GM21526 (cell line): Measurements from ENCODE around the gene NOD1.

Experiments
- ATAC-seq: cut with Tn5 transposase; IDR thresholded peaks from one replicate; pipeline ENCODE4 v1.9.1; 2021; ENCODE audit warnings: moderate library complexity; ENCODE audit not compliant: unreplicated experiment, low FRiP score

Gene NOD1

DNA sequence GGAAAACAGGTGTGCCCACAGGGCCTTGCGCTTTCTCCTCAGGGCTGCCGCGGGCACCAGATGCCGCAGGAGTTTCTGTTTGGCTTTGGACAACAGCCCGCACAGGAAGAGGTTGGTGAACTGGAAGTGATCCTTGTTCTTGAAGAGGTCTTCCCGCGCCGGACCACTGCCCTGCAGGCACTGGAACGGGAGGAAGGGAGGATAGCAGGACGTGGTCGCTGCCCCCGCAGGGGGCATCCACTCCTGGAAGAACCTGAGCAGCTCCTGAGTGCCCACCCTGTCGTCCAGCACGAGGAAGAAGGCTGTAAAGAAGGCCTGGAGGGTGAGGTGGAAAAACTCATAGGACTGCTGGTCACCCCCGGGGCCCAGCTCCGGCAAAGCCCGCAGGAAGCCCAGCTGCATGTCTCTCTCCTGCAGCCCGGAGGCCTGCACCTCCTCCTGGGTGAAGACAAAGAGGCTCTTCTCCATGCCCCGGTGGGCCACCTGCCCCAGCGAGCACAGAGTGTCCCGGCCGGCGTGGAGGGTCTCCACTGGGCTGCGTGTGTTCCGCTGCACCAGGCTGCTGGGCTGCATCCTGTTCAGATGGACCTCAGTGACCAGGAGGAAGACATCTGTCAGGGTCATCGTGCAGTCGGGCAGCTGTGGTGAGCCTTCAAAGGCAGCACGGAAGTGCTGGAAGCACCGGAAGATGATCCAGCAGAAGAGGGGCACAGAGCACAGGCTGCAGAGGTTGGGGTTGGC, 26.9 kb downstream of the NOD1 start:
- no peak for ATAC-seq

DNA sequence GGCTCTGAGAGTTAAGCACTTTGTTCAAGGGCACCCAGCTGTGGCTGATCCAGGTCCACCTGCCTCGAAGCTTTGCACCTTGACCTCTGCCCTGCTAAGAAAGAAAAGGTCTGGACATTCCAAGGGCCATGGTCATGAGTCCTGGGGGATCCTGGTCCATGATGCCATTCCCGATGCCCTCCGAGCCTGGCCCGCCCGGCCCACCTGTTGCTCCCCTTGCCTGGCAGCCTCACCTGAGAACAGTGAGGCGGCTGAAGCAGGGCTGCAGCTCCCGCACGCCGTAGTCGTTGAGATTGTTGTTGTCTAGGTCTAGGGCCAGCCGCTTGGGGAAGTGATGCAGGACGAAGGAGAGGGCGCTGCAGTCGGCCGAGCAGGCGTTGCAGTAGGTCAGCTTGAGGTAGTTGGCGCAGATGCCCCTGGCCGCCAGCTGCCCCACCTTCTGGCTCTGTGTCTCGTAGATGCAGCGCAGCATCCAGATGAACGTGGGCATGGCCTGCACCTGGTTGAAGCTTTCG, 27.5 kb downstream of the NOD1 start:
- no peak for ATAC-seq

DNA sequence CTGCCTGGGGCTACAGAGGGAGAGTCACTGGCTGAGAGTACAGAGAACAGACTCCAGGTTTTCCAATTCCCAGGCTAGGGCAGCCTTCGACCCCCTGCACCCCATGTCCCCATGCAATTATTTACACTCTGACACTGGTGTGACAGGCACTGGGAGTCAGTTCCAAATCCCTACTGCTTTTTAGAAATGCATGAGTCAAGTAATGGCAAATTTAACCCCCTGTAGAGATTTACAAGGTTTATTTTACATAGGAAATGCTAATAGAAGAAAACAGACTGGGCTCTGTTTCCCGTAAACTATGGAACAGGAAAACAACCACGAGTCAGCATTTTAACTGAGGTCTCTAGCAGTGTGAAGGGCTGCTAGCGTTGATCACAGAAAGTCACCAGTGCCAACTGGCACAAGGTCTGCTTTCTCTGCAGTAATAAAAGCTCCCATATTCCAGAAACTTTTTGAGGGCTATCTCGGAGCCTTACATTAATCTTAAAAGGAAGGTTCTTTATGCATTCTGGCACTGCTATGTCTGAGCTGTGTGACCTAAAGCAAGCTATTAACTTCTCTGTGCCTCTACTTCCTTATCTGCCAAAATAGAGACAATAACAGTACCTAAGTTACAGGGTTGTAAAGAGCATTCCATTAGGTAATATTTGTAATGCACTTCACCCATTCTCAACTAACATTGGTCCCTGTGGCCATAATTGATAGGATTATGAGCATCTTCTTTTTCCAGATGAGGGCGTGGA, 28.2 kb downstream of the NOD1 start:
- ATAC-seq = no peak

DNA sequence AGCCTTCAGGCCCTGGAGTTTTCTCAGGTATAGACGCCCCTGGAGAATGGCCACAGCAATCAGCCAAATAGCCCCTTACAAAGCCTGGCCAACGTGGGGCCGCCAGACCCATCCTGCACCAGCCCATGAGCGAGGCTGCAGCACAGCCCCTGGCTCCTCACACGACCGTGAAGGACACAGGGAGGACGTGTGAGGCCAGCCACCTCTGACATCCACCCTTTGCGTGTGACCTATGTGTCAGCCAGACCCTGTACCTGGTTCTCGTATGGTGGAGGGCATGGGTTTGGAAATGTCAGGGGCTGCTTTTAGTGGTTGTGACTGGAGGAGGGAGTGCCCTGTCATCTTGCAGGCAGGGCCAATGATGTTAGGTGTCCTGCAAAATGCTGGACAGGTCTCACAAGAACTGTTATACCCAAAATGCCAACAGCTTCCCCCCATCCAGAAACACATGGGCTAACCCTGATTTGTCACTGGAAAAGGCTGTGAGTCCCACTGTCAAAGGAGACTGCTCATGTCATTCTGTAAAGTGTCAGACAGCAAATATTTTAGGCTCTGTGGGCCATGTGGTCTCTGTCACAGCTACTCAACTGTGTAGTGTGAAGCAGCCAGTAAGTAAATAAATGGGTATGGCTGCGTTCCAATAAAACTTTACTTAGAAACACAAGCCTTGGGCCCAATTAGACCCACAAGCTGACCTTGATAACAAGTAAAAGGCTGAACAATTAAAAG, 30.0 kb downstream of the NOD1 start:
- no peak for ATAC-seq

DNA sequence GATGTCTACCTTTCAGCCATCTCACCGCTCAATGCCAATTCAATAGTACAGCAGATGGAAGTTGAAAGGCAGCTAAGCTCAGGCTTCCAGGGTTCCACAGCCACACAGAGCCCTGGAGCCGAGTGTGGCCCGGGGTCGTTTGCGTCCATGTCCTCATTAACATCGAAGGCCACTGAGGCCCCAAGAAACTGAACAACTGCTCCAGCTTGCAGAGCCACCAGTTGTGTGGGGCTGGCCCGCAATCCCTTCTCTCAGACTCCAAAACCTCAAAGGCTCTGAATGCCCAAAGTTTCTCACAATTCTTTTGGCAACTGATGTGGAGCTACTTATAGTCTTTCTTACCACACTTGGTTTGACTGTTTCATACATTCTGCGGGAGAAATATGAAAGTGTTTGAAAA, 31.1 kb downstream of the NOD1 start:
- ATAC-seq = no peak

DNA sequence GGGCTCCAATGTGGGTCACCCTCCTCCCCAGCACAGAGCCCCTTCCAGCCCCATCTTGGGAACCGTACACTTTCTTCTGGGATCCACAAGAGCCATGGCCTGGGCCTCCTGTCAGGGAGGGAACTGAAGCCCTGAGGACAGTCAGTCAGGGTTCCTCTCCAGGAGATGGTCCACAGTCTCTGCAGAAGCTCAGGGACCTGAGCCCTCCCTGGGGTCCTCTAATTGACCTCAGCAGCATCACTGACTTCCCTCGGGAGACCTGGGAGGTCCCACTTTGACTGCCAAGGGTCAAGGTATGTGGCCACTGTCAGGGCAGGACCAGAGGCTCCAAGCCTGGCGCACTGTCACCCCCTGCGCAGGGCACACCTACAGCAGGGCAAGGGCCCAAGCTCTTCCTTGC, 32.3 kb downstream of the NOD1 start:
- no peak for ATAC-seq

DNA sequence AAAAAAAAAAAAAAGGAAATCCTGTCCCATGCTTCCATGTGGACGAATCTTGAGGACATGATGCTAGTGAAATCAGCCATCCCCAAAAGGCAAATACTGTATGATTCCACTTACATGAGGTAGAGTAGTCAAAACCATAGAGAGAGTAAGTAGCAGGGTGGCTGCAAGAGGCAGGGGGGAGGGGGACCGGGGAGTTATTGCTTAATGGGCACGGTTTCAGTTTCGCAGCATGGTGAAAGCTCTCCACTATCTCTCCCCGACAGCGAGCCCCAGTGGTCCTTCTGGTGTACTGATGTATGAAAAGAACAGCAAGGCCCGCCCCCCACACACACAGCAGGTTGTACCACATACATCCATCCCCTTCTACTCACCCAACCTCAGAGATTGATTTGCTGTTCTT, 32.8 kb downstream of the NOD1 start:
- ATAC-seq = peak; percentile 98

DNA sequence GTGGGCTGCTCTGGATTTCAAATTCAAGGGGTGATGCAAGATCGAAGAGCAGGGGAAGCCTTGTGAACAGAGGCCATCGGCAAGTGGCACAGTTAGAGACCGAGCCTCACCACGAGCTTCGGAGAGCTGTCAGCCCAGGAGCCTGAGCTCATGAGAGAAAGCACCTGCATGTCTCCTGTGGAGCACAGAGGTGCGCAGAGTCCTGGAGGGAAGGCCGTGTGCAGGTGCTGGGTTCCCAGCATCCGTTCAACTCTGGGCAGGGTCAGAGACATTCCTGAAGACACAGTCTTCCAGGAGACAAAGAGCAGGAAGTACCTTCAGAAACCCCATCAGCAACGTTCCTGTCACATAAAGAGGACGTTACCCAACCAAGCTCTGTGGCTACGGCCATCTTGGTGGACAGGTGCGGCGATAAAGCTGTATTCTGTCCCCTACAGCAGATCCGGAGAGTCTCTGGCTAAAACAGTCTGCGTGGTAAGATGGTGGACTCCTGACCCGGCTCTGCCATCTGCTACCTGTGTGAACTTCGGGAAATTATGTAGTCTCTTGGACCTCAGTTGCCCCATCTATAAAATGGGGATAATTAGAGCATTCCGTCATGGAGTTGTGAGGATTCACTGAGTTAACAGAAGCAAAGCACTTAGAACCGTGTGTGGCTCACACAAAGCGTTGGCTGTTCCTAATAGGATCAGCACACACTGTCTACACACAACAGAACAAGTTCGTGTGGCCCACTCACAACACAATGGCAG, 40.6 kb downstream of the NOD1 start:
- no peak for ATAC-seq

DNA sequence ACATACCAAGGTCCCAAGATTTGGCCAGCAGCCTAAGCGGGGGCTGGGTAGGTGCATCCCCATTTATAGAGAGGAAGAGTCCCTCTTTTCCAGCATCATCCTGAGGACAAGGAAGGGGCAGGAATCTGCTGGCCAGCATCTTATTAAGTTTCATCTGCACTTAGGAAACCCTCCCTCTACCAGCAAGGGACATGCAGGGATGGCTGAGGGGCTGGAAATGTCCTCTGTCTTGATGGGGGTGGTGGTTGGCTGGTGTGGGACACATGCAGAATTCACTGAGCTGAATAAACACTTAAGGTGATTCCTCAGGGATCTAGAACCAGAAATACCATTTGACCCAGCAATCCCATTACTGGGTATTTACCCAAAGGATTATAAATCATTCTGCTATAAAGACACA, 42.1 kb downstream of the NOD1 start:
- no peak for ATAC-seq

DNA sequence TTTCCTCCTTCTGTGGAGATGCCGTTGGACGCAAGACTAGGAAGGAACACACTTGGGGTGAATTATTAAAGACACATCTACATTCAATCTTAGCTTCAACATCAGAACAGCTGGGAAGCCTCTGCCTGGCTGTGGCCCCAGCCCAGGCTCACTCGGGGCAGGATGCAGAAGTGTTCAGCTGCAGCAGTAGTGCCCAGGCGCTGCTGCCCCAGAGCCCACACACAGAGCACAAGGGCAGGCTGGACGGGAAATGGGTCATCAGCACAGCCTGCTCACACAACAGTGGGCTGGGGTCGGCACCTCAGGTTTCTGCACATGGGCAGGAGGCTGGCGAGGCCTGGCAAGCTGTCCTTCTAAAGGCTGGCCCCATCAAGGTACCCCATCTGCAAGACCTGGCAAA, 42.5 kb downstream of the NOD1 start:
- no peak for ATAC-seq

DNA sequence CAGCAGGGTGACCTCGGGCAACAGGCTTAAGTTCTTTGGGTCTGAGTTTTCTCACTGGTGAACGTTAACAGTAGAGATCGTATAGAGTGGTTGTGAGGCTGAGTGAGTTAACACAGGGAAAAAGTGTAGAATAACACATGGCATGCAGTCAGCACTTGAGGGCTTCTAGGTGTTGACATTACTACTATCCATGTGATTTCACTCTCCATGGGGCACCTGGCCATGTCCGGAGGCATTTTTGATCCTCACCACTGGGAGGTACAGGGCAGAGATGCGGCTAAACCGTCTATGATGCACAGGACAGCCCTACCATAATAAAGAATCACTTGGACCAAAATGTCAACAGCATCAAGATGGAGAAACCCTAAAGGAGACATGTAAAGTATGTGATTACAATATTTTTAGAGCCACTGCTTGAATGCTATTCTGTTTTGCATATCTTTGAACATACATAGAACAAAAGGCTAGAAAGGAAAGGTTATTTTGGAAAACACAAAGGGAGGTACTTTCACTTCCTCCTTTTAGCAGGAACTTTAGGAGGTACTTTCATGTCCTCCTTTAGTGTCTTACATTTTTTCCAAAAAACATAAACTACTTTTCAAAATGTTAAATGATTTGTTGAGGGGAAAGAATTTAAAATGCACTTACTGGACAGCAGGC, 44.3 kb downstream of the NOD1 start:
- ATAC-seq = no peak

DNA sequence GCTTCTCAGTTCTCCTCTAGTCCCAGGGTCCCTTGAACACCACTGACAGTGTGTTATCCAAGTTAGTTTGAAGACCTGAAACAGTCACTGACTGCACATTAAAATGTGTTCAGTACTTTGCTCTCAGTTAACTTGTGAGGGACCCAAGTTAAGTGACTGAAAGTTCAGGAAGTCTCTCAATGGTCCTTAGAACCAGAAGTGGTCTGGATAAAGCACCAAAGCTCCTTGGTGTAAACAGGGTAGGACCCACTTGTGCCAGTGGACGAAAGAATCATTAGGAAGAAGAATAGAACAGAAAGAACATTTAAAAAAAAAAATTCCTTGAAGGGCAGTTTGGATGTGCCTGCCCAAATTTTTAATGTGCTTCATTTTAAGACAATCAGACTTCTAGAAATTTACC, 45.1 kb downstream of the NOD1 start:
- no peak for ATAC-seq

DNA sequence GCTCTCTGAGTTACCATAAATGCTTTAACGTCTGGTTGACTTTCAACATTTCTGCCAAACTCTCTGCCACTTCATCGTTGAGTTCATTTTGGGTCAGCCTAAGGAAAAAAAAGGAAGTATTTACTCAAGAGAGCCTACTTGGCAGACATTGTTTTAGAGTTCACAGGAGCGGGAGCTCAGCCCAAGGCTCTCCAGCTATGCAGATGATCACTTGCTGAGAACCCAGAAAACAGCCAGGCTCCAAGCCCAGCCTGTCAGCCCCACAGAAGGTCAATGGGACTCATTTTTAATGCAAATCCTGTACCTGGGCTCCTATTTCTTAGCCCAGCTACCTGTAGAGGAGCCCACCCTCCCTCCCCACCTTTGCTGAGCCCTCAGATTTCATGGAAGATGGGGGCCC, 45.5 kb downstream of the NOD1 start:
- no peak for ATAC-seq

DNA sequence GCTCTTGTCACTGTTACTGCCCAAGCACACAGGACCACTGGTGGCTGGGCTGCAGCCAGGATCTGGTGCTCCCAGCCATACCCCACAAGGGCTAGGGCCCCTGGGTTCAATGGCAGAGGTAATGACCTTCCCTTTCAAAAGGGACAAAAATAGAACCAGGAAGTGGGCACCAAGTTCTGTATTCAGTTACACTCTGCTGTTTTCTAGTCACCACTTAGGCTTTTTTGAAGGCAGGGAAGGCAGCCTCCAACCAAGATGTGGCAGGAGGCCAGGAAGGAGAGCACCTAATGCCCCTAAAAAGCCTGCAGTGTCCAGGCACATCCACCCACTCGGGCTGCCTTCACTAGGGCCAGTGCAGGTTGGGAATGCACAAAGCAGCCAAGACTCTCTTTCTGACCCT, 47.8 kb downstream of the NOD1 start:
- no peak for ATAC-seq

DNA sequence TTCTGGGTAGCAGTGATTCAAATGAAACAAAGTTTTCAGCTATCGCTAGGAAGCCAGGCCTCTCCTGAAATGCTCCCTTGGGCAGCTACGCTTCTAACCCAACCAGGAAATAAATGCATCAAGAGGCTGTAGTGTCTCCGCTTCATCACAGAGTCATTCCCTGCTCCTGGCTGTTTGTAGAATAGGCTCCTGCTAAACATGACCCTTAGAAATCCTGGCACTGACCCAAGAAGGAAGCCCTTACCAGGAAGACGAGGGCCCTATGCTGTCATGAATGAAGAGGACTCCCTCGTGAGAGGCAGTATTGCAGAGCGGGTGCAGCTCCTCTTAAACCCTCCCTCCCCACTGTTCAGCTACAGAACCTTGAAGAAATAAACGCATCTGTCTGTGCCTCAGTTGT, 48.3 kb downstream of the NOD1 start:
- no peak for ATAC-seq

DNA sequence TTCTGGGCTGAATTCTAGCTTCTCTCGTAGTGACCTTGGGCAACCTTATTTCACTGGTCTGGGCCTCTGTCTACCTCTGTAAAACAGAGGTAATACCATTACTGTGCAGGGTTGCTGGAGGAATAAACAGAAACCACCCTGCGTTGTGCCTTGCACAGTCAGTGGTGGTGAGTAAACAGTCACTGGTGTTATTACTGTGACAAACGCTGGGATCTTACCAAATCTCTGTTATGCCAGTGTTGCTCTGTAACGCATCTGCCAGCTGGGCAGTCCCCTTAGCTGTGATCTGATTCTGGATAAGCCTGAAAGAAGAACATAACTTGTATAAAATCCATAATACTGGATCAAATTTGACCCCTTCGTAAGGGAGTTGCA, 49.4 kb downstream of the NOD1 start:
- no peak for ATAC-seq

DNA sequence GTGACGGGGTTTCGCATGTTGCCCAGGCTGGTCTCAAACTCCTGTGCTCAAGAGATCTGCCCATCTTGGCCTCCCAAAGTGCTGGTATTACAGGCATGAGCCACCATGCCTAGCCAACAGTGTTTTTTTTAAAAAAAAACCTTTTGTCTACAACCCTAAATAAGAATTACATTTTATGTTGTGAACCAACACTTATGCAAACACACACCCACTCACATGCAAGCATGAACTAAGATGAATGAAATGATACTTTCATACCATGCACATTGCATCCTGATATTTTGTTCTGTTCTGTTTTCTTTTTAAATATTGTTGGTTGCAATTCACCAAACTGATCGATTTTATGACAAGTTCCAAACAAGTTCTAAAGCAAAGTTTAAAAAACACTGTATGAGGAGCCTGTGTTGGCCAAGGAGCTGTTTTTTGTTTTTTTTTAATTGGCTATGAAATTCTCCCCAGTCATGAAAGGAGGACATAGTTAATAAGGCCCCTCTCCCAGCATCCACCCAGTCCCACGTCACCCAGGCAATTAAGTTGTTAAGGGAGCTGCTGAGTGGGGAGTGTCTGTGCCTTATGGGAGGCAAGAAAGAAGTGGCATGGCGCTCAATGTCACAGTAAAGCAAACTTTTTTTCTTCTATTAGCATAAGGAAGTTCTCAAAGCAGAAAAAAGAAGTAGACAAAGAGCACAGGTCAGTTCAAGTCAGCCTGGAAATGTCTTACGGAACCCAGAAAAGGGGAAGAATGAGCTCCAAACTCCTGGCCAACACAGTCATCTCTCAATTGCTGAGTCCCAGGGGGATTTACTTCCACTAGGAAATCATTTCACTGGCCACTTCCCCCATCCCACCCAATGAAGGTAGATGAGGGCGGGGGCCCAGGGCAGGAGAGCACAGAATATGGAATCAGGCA, 50.1 kb downstream of the NOD1 start:
- ATAC-seq = no peak

DNA sequence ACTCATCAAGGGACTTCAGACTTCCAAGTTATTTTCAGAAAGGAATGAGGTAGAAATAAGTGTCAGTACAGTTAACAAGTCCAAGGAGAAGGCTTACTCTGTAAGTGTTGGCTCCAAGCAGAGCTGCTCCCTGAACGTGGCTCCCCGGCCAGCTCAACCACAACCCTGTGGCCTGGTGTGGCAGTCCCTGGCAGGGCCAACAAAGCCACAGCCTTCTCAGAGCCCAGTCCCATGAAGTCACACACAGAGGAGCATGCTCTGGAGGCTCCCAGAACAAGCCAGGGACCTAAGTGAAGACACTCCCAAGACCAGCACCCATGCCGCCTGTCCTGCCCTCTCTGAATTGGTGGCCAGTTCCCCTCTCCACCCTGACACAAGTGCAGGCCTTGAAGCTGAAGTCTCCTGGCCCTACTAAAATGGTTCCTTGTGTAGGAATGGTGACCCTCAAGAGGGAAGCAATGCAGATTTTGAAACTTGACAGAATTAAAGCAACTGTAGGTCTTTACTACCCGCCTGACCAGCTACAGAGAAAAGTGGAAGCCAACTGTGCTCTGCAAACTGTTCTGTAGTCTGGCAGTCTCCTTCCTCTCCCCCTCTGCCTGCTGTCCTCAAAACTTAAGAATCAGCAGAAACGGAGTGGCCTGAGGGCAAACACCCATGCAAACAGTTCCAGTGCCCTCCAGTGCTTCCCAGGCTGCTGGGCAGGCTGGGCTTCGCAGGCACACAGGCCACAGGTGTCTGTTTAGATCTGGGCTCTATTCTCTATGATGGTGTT, 51.1 kb downstream of the NOD1 start:
- ATAC-seq = no peak

DNA sequence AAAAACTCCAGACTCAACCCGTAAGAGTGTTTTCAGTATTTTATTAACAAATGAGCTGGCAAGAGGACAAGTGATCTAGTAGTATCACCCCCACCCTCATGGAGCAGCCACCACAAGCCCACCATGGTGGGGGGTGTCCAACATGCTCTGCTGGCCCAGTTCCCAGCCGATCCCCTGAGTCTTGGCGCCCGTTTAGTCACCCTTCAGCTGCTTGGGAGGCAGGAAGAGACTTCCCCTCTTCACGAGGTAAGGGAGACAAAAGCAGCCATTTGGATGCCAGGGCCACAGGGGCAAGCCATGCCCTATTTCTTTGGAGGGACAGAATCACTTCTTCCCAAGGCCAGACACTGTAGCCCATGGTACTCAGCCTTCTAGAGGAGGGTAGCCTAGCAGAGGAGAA, 54.1 kb downstream of the NOD1 start:
- ATAC-seq = no peak
